Adrenal gland (tissue), 12 donors: ENCODE measurements around the gene RPRM. TPM values are rescaled to one million over a fixed set of nuclear protein-coding genes. Genes with fewer than 3 reads are reported as not detected.

ENCODE experiments used
- DNase-seq, 7 donors: peaks; one replicate each; pipeline ENCODE4 v3.0.0-alpha.2; 2019 to 2020
- H3K27ac ChIP-seq, 5 donors: fragments of 200-600 bp; sonication (generic) in 4 of 5; 1 replicate in 3 of 5; 2 replicates in 2 of 5; pipeline versions ENCODE4 v1.5.1 to v1.8.0; 2016 to 2020; ENCODE audit warnings: mild to moderate bottlenecking in 1 of 5
- H3K27me3 ChIP-seq: fragments of 200-600 bp; 2 replicates; pipeline ENCODE4 v1.8.0; 2021
- H3K36me3 ChIP-seq, 2 donors: fragments of 200-600 bp; replicated peaks in 1 of 2; 1 replicate in 1 of 2; 2 replicates in 1 of 2; pipeline versions ENCODE4 v1.5.1 to v1.8.0; 2018 to 2022
- H3K4me1 ChIP-seq, 2 donors: fragments of 200-600 bp; replicated peaks in 1 of 2; 1 replicate in 1 of 2; 2 replicates in 1 of 2; pipeline versions ENCODE4 v1.5.1 to v1.8.0; 2018 to 2021
- H3K4me3 ChIP-seq, 4 donors: fragments of 200-600 bp; sonication (generic) in 3 of 4; one replicate each; pipeline ENCODE4 v1.5.1; 2016 to 2018
- H3K9me3 ChIP-seq, 3 donors: fragments of 200-600 bp; sonication (generic) in 1 of 3; replicated peaks in 1 of 3; 1 replicate in 2 of 3; 2 replicates in 1 of 3; pipeline versions ENCODE4 v1.5.1 to v1.8.0; 2016 to 2021
- CTCF ChIP-seq, 6 experiments: fragments of 450-650 bp in 4 of 6; fragments of 200-600 bp in 2 of 6; sonication (generic) in 1 of 6; IDR thresholded peaks; 1 replicate in 5 of 6; 2 replicates in 1 of 6; pipeline versions ENCODE4 v1.5.1 to v1.8.0; 2016 to 2021; ENCODE audit warnings: antibody characterized with exemption in 6 of 6, mild to moderate bottlenecking in 2 of 6, moderate library complexity in 1 of 6
- POLR2A ChIP-seq, 2 donors: fragments of 450-650 bp; IDR thresholded peaks; one replicate each; pipeline ENCODE4 v1.6.1; 2017; ENCODE audit warnings: antibody characterized with exemption in 2 of 2, mild to moderate bottlenecking in 2 of 2, moderate library complexity in 1 of 2
- WGBS, 4 donors: extraction: QIAGEN DNeasy Blood & Tissue Kit in 2 of 4; methylation state at CpG; one replicate each; pipeline versions ENCODE4 v1.1.5 to v1.1.7; 2013 to 2017; 5-methylcytosine and 5-hydroxymethylcytosine counted together
- intact Hi-C, 2 donors: fragments of 100-400 bp; cut with DNase I; formaldehyde crosslinking; loops; one replicate each; pipeline versions ENCODE4 v1.14.1 to v1.15.0; 2022 to 2023
- polyA plus RNA-seq, 3 donors: library from polyadenylated mRNA; stranded (reverse); fragments of 200-250 nt in 2 of 3; fragments of 350-450 nt in 1 of 3; fragmentation: Illumina TruSeq in 1 of 3; extraction: RNeasy Lipid Tissue Mini Kit (QIAGEN cat#74804) in 1 of 3; gene quantifications; one replicate each; pipeline ENCODE4 v1.2.3, GENCODE V29; 2013 to 2014
- total RNA-seq, 9 donors: library from RNA; depleted of rRNA in 4 of 9; stranded (reverse); fragments of >200 nt in 4 of 9; fragments of 120-200 nt in 1 of 9; fragmentation: NEBNext Ultra II Directional in 1 of 9; extraction: Animal tissue kit (Norgen Biotek cat#: 25700) in 1 of 9; gene quantifications; one replicate each; pipeline versions ENCODE4 v1.1.0 to v1.2.4, GENCODE V29; 2013 to 2023
- donor health status: healthy with polysubstance abuse.
- donor health status: Bipolar disorder and iron deficiency.
- donor health status: DM: yes; HTN: yes; CAD: no.
- donor health status: DM: no; HTN: no; CAD: no.
- donor health status: DM: no; HTN: no; CAD: no.
- donor health status: DM: yes; HTN: yes; CAD: no.

Gene RPRM
- total and polyA plus RNA-seq, 12 donors, result 1.4 to 38.8 (median 11.7) TPM

GRCh38 chr2:153461453-153461852 lies 17.1 kb downstream of the RPRM start:
- Histone ChIP-seq H3K4me3 (no peak overlapping the region), H3K27me3 (no peaks in the 10 kb centered on the region), H3K9me3 (no peaks in the 10 kb centered on the region), H3K4me1 (no peaks in the 10 kb centered on the region), H3K27ac (no peak overlapping the region), H3K36me3 (no peaks in the 10 kb centered on the region)
- no peak for DNase-seq
- 62 to 77% (median 72%) methylated on average over 5 of the region's 5 CpGs for WGBS, 4 donors
- intact Hi-C loops, result no loop called here
- no peak for TF ChIP-seq CTCF (IDR thresholded peaks at IDR 0.05)
- TF ChIP-seq POLR2A (IDR thresholded peaks at IDR 0.05), result no peak

GRCh38 chr2:153455861-153456260 lies 22.7 kb downstream of the RPRM start:
- Histone ChIP-seq H3K4me1 (no peaks in the 10 kb centered on the region), H3K4me3 (no peak overlapping the region), H3K36me3 (no peaks in the 10 kb centered on the region), H3K9me3 (no peaks in the 10 kb centered on the region), H3K27ac (no peak overlapping the region), H3K27me3 (no peaks in the 10 kb centered on the region)
- no peak for DNase-seq
- intact Hi-C loops, result no loop called here
- WGBS, 4 donors, result 86 to 90% (median 89%) methylated on average over 8 of the region's 8 CpGs
- TF ChIP-seq CTCF (IDR thresholded peaks at IDR 0.05) (no peak), POLR2A (IDR thresholded peaks at IDR 0.05) (no peak)

GRCh38 chr2:153455403-153455802 lies 23.2 kb downstream of the RPRM start:
- H3K9me3 ChIP-seq, result no peaks in the 10 kb centered on the region
- H3K27me3 ChIP-seq, result no peaks in the 10 kb centered on the region
- H3K4me3 ChIP-seq, result no peak overlapping the region
- no peaks in the 10 kb centered on the region for H3K36me3 ChIP-seq
- TF ChIP-seq CTCF (IDR thresholded peaks at IDR 0.05) (no peak), POLR2A (IDR thresholded peaks at IDR 0.05) (no peak)
- H3K4me1 ChIP-seq, result no peaks in the 10 kb centered on the region
- intact Hi-C loops, result no loop called here
- no peak for DNase-seq
- 89 to 90% (median 89%) methylated on average over 21 of the region's 21 CpGs for WGBS, 4 donors
- H3K27ac ChIP-seq, result no peak overlapping the region

- intact Hi-C loops, result no loop called here
- H3K4me3 ChIP-seq, result no peak overlapping the region
- no peaks in the 10 kb centered on the region for H3K9me3 ChIP-seq
- DNase-seq, result no peak
- TF ChIP-seq CTCF (IDR thresholded peaks at IDR 0.05) (no peak), POLR2A (IDR thresholded peaks at IDR 0.05) (no peak)
- WGBS, 4 donors, result 87 to 95% (median 92%) methylated on average over 5 of the region's 5 CpGs
- no peaks in the 10 kb centered on the region for H3K27me3 ChIP-seq
- H3K27ac ChIP-seq, result no peak overlapping the region
- H3K36me3 ChIP-seq, result no peaks in the 10 kb centered on the region
- H3K4me1 ChIP-seq, result no peaks in the 10 kb centered on the region
Measured at GRCh38 chr2:153451611-153452010, 27.0 kb downstream of the RPRM start.
